Stimulated activated CD4-positive, alpha-beta T cell treated with anti-CD3 and anti-CD28 coated beads, TNF-alpha, amount 100 ng/mL, for 4 hours (primary cell): ENCODE measurements around the gene PLOD3.

ENCODE experiments used
- DNase-seq, 3 experiments: peaks; one replicate each; pipeline ENCODE4 v3.0.0-alpha.2; 2020; ENCODE audit warnings: low read depth in 3 of 3

Gene PLOD3

DNA sequence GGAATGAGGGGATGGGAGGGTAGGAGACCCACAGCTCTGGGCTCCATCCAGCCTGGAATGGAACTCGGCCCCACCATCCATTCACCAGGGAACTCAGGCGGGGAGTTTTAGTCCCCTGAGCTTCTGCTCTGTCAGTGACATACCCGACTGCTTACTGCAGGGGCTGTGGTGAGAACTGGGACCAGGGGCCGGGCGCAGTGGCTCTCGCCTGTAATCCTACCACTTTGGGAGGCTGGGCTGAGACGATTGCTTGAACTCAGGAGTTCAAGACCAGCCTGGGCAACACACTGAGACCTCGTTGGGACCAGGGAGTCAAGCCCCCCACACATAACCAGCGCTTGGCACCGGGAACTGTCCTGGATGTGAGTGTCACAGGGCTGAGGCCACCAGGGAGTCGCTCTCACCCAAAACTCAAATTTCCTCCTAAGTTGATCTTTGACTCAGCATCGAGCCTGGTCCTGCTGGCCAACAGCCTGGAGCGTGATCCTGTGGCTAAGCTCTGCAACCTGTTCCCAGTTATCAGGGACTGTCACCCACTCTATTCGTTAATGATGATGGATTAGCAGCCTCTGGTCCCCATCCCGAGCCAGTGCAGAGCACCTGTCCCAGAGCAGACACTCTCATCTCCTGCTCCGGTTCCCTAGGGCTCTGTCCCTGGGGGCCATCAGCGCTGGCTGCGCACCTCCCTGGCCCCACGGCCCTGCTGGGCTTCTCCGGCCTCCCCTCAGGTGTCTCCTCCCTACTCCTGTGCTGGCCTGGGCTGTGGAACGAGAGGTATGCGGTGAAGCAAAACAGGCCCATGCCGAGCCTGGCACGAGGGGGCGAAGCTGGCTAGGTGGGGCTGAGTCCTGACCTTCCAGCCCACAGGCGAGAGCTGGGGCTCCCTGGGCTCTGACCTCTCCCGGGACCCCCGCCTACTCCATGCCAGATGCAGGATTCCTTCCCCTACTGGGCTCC lies 21.1 kb upstream of the PLOD3 start:
- no peak for DNase-seq

DNA sequence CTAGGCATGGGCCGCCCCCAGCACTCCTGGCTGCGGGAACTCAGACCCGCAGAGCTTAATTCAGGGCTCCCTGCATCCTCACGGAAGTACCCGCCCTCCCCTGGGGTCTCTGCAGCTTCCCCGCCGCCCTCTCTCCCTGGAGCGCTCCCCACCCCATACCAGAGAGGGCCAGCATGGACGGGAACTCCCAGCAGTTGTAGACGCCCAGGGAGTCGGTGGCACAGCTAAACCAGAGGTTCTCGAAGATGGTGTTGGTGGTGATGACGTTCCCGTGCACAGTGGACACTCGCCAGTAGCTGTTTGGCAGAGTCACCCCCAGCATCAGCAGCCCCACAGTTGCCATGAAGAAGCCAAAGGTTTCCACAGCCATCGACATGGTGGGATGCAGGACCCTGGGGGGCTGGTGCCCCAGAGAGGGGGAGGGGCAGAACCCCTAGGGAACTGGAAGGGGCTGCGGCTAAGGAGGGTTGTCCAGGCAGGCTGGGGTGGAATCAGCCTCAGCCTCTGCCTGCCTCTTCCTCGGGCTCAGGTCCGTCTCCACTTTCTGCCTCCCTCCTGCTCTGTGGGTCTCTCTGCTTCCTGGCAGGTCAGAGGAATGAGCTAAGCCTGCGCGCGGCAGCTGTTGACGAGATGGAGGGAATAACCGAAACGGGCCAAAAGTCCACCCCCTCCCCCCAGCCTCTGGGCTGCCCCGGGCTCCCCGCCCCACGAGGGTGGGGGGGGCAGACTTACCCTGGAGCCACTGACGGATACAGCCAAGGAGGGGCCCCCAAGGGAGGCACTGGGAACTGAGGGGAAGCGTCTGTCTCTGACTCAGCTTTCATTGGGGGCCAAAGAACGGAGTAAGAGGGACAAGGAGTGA lies 20.1 kb upstream of the PLOD3 start, which contains the start of gene CLDN15:
Gene CLDN15 (minus strand): TSS at position 597 of the 862 bp plus-strand sequence. CDS start 221 bp downstream, at position 376.
- no peak for DNase-seq

DNA sequence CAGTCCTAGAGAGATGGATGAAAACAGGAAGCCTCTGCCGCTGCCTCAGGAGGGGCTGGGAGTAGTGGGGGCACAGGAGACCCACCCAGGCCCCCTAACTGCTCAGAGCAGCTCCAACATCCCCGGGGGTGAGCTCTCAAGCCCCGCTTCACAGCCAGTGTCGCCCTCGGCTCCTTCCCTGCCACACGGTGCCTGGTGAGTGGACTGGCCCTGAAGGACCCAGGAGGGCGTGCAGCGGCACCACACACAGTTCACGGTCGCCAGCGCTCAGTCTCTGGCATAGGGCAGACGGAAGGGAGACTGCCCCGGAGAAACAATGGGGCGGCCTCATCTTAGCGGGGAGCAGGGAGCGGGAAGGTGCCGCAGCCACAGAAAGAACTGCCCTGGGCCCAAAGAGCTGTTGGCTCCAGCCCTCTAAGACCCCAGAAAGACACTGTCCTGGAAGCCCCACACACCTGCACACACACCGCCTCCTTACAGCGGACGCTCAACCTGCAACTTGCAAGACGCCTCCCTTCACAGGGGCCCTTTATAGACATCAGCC lies 19.0 kb upstream of the PLOD3 start:
- no peak for DNase-seq

DNA sequence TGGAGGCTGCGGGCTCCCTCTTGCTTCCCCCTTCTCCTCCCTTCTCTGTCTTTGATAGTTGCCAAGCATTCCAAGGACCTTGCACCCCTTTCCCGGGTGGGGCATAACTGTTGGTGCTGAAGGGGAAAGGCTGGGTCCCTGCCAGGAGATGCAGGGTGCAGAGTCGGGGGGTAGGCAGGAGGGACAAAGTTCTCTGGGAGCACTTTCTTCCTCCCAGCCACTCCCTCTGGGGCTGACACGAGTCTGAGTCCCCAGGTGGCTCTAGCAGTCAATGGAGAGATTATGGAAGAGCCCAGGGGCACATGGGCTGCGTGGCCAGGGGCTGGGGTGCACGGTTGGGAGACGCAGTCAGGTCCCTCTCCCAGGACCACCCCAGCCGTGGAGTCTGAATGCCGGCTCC lies 18.1 kb upstream of the PLOD3 start:
- DNase-seq: no peak

DNA sequence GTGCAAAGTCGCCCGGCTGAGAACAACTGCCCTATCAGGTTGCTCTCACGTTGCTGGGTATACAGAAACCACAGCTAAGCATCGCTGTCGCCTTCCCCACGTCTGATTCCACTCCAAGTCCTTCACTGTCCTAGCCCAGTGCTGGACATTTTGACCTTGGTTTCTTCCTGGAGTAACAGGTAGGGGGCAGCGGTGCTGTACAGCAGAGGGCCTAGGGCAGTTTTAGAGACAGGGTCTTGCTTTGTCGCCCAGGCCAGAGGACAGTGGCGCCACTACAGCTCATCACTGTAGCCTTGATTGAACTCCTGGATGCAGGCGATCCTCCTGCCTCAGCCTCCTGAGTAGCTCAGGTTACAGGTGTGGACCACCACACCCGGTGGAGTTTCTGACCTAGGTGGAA lies 17.7 kb upstream of the PLOD3 start:
- no peak for DNase-seq

DNA sequence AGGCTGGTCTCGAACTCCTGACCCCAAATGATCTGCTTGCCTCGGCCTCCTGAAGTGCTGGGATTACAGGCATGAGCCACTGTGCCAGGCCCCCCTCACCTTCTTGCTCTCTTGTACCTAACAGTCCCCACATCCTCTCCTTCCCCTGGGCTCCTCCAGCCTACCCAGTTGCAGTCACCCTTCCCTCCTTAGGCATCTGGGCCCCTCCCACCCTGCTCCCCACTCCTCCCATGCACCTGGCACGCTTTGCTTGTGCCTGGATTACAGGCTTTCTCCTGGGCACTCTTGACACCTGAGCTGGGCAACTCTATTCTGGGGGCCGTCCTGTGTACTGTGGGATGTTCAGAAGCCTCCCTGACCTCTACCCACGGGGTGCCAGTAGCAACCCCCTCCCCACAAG lies 17.3 kb upstream of the PLOD3 start:
- DNase-seq: no peak

DNA sequence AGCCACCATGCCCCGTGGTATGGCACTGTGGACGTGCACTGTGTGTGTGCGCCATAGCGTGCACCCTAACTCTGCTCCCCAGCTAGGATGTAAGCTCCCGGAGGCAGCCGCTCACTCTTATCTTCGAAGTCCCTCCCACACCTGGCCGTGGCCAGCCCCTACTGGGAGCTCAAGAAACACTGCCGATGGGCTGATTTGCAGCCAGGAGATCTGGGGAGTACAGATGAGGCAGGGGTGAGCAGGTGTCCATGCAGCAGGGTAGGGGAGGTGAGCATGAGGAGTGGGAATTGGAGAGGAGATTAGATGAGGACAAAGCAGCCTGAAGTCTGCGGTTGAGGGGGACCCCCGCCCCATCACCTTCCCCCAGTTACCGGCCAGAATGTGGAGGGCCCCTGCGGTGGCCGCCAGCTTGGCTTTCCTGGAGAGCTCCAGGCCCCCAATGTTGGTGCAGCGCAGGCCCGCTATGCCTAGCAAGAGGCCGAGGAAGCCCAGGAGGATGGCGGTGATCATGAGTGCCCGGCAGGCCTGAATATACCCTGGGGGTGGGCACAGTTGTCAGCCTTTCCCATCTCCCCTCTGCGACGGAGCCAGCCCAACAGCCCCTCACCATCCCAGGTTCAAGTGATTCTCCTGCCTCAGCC lies 16.6 kb upstream of the PLOD3 start:
- DNase-seq: no peak

DNA sequence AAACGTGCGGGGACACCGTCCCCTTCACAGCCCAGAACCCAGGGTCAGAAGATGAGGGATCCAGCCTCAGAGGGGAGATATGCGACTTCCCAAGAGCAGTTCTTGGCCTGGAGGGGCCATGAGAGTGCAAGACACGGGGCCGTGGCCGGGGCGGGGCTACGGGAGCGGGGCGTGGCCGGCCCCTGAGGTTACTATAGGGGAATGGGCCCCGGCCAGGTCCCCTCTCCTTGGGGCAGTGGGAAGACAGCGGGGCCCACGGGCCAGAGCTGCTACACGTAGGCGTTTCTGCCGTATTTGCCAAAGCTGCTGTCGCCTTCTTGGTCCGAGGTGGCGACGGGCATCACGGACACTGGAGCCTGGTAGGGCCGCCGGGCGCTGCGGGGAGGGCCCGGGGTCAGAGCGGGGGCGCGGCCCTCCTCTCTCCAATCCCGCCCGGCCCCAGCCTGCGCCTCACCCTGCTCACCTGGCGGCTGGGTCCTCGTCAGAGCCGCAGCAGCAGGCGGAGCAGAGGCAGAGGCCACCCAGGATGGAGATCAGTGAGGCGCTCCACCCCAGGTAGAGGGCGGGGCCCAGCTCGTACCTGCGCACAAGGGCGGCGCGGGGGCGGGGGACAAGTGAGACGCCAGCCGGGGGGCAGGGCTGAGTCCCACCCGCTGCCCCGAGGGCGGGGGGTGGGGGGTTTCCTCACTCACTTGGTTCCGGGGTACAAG lies 14.9 kb upstream of the PLOD3 start:
- no peak for DNase-seq

DNA sequence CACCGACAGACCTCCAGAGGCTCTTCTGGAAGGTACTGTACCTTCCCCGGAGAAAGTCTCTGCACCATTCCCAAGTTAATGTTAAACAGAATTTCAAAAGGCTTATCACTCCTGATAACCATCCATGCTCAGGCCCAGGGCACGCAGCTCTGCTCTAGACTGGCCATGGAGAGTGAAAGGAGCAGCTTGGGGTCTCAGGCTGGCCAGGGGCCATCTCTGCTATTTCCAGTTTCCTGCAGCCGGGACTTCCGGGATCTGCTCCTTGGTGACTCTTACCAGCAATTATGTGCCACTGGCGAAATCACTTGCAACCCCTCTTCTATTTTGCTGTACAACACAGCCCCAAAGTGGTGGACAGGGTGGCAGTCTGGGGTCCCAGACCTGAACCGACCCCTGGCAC lies 14.3 kb upstream of the PLOD3 start:
- no peak for DNase-seq

DNA sequence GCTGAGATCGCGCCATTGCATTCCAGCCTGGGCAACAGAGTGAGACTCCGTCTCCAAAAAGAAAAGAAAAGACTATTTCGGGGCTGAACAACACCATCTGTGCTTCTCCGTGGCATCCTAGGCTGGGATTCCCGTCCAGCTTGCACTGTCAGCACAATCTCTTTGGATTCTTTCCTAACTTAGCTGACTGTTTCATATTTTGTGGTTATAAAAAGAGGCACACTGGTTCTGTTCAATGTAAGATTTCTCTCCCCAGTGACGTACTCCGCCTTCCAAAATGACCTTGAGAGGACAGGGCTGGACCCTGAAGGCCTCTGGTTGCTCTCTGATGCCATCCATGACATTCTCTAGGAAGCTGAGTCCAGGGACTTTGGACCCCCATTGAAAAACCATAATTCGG lies 9.3 kb upstream of the PLOD3 start:
- no peak for DNase-seq

DNA sequence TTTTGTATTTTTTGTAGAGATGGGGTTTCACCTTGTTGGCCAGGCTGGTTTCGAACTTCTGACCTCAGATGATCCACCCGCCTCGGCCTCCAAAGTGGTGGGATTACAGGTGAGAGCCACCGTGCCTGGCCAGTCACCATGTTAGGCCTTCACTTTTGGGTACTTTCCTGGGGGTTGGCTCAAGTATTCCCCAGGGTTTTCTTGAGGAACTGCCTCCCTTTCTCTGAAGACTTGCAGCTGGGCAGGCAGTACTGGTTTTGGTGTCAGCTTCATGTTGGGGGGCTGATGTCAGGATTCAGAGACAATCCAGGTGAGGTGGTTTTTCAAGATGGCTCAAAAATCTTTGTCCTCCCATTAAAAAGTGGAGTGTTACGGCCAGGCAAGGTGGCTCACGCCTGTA lies 8.3 kb upstream of the PLOD3 start:
- no peak for DNase-seq

DNA sequence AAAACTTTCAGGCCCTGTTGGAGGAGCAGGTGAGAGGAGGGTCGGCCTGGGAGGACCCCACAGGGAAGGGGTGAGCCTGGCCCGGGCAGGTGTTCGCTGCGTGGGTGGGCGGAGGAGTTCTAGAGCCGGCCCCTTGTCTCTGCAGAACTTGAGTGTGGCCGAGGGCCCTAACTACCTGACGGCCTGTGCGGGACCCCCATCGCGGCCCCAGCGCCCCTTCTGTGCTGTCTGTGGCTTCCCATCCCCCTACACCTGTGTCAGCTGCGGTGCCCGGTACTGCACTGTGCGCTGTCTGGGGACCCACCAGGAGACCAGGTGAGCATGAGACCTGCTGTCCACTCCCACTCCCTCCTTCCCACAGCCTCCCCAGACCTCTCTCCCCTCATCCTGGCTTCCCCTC lies 6.1 kb upstream of the PLOD3 start:
- DNase-seq: no peak

DNA sequence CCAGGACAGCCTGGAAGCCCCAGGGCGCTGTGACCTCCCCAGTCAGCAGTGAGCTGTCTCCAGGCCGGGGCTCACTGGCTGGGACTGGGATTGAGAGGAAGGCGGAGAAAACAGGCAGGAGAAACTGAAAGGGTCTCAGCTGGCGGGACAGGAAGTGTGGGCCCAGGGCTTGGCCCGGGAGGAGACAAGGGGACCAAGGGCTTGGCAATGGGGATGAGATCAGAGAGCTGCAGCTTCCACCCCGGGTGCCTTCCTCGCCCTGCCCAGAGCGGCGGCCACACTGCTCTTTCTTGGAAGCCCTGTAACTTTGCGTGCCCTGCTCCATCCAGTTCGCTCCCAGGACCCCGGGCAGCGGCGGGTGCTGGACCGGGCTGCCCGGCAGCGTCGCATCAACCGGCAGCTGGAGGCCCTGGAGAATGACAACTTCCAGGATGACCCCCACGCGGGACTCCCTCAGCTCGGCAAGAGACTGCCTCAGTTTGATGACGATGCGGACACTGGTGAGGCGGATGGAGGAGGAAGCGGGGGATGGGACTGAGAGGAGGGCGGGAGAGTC lies 5.0 kb upstream of the PLOD3 start:
- DNase-seq: no peak

DNA sequence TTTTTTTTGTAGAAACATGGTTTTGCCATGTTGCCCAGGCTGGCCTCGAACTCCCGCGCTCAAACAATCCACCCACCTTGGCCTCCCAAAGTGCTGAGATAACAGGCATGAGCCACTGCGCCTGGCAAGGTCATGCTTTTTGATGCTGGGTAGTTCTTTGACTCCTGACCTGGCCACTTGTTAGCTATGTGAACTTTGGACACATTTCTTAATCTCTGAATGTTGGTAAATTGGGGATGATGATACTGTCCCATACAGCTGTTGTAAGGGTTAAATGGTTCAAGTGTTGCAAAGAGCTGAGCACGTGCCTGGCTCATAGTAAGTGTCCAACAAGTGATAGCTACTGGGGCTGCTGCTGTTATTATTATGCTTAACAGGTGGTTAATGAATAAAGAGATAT lies 2.9 kb upstream of the PLOD3 start:
- DNase-seq: no peak

DNA sequence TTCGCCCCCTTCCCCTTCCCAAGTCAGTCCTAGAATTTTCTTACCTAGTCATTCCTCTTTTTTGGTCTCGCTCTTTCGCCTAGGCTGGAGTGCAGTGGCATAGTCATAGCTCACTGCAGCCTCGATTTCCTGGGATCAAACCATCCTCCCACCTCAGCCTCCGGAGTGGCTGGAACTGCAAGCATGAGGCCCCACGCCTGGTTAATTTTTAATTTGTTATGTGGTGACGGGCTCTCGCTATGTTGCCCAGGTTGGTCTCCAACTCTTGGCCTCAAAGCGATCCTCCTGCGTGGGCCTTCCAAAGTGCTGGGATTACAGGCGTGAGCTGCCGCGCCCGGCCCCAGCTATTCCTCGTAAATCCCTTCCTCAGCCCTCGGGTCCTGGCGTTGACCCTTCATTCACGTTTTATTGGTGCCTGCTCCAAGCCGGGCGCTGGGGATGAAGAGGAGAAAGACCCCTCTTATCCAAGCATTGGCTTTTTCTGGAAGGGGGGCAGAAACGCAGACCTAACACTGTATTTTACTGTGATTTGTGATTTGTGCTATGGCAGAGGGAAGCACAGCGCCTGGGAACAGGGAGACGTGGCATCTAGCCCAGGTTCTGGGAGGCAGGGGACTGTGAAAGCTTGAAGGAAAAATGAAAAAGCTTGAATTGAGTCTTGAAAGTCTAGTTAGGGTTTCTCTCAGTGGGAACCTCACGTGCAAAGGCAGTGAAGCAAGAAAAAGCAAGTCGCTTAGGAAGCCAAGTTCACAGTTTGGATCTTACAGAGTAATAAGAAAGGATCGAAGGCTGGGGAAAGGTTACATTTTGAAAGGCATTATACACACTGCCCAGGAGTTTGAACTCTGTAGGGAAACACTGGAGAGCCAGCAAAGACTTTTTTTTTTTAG lies 1.1 kb upstream of the PLOD3 start:
- no peak for DNase-seq

DNA sequence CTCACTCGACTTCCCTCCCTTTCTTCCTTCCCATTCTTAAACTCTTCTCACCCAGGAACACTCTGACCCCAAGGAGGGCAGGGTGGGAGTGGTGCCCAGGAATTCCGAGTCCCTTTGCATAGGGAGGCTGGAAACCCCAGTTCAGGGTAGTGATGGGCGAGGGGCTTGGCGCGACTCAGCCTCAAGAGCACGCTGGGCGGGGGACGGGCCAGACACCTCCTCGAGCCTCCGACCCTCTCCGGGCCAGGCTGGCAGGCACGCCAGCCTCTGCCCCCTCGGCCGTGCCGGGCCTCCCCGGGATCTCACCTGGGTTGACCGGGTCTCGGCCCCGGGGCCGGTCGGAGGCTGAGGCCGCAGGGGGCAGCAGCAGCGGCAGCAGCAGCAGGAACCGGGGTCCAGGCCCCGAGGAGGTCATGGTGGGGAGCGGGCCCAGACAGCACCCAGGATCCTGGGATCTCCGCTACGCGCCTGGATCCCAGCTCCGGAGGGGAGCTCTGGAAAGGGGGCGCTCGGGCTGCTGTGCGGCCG lies 457 bp downstream of the PLOD3 start:
- DNase-seq: no peak

DNA sequence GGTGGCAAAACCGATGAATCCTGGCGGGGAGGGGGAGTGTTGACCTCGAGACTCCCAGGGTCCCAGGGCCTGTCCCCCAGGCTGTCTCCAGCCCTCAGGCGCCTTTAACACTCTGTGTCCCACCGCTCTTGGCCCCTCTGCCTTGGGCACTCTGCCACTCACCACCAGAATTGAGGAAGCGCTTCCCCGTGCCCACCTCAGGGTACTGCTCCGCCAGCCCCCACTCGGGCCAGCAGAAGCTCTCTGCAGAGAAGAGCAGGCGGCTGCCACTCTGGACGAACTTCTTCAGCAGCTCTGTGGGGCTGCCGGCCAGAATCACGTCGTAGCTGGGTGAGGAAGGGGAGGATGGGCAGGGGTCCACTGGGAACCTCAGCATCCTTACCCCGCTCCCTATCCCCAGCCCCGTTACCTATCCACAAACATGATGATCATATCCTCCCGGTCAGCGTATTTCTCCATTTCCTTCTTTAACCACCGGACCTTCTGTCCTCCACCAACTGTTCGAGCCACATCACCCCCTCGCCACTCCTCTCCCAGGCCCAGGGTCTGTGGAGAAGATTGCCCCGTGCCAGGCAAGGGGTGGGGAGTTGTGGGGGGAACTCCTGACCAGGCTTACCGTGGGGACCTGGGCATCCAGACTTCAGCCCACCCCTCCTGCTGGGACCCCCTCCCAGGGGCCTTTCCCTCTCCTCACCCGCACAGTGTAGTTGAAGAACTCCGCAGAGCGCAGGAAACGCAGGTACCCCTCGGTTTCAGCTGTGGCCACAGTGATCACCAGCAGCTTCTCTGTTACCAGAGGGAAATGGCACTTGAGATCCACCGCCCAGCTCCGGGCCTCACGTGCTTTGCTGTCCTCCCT lies 1.2 kb downstream of the PLOD3 start:
- no peak for DNase-seq

DNA sequence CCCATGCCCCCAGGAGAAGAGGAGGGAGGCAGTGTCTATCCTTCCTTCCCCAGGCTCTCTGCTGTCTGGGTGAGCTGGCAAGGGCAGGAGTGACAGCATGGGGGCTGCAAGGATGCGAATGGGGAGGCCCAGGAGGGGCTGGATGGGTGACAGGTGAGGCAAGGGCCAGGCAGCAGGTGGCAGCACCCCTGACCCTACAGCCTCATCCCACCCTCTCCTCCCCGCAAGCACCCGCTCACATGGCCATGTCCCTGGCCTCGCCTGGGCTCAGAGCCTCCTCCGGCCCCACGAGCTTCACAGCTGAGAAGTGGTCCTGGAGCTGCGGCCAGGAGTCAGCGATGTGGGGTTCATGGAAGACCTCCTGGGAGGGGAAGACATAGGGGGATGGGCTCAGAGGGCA lies 5.4 kb downstream of the PLOD3 start:
- no peak for DNase-seq

DNA sequence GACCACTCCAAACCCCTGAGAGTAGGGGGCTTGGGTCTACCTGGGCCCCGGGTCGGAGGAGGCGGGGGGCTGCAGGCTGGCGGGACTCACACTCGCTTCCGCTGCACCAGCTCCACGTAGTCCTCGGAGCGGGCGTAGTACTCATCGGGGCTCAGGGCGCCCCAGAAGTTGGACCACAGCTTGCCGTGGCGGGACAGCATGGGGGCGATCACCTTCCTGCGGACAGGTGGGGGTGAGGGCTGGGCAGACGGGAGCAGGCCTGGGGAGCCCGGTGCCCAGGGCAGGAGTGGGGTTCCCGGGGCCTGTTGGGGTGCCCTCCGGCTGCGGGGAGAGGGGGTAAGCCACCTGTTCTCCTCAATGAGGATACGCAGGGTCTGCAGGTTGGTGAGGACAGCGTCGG lies 5.9 kb downstream of the PLOD3 start:
- no peak for DNase-seq
